IPS-NIHi7 (cell line): Measurements from ENCODE around the gene COL3A1.

ENCODE experiments used
- DNase-seq: peaks from one replicate; pipeline ENCODE4 v3.0.0; 2012; ENCODE audit warnings: mixed read lengths; ENCODE audit errors: extremely low spot score

Gene COL3A1

GRCh38 chr2:189015359-189015758 is 41.2 kb downstream of the COL3A1 start:
- no peak for DNase-seq

GRCh38 chr2:189016311-189016861 is 42.2 kb downstream of the COL3A1 start:
- DNase-seq = no peak

- DNase-seq = no peak
These were observed 44.5 kb downstream of the COL3A1 start for GRCh38 chr2:189018631-189019030.

- no peak for DNase-seq
These were observed 46.0 kb downstream of the COL3A1 start for GRCh38 chr2:189020179-189020578.

- DNase-seq = no peak
These were observed 47.9 kb downstream of the COL3A1 start for GRCh38 chr2:189022053-189022481.

GRCh38 chr2:189022492-189022891 is 48.3 kb downstream of the COL3A1 start:
- no peak for DNase-seq

GRCh38 chr2:189024901-189025618 is 50.9 kb downstream of the COL3A1 start:
- peak; percentile 62 for DNase-seq

GRCh38 chr2:189037518-189037917 is 63.3 kb downstream of the COL3A1 start:
- DNase-seq = no peak

- DNase-seq = no peak
These were observed 71.7 kb downstream of the COL3A1 start for GRCh38 chr2:189045836-189046235.

- DNase-seq = no peak
These were observed 72.1 kb downstream of the COL3A1 start for GRCh38 chr2:189046320-189046719.

GRCh38 chr2:189047171-189047888 is 73.2 kb downstream of the COL3A1 start:
- DNase-seq = no peak

GRCh38 chr2:189048189-189048588 is 74.0 kb downstream of the COL3A1 start:
- DNase-seq = no peak

- no peak for DNase-seq
These were observed 75.6 kb downstream of the COL3A1 start for GRCh38 chr2:189049709-189050164.

GRCh38 chr2:189050165-189050712 is 76.1 kb downstream of the COL3A1 start:
- no peak for DNase-seq

- no peak for DNase-seq
These were observed 82.3 kb downstream of the COL3A1 start for GRCh38 chr2:189056200-189057106.

GRCh38 chr2:189057316-189057715 is 83.1 kb downstream of the COL3A1 start:
- no peak for DNase-seq

GRCh38 chr2:189060096-189060642 is 86.0 kb downstream of the COL3A1 start:
- DNase-seq = no peak
